GM12872 (cell line): ENCODE results near the gene CAPN2.

Source experiments
- TF ChIP-seq, protein P1 (sequence below): IDR thresholded peaks from 3 replicates; pipeline ENCODE4 v1.5.1; 2011; ENCODE audit warnings: low read depth, mild to moderate bottlenecking, low read length, moderate library complexity; ENCODE audit not compliant: insufficient read depth

The CAPN2 gene

DNA sequence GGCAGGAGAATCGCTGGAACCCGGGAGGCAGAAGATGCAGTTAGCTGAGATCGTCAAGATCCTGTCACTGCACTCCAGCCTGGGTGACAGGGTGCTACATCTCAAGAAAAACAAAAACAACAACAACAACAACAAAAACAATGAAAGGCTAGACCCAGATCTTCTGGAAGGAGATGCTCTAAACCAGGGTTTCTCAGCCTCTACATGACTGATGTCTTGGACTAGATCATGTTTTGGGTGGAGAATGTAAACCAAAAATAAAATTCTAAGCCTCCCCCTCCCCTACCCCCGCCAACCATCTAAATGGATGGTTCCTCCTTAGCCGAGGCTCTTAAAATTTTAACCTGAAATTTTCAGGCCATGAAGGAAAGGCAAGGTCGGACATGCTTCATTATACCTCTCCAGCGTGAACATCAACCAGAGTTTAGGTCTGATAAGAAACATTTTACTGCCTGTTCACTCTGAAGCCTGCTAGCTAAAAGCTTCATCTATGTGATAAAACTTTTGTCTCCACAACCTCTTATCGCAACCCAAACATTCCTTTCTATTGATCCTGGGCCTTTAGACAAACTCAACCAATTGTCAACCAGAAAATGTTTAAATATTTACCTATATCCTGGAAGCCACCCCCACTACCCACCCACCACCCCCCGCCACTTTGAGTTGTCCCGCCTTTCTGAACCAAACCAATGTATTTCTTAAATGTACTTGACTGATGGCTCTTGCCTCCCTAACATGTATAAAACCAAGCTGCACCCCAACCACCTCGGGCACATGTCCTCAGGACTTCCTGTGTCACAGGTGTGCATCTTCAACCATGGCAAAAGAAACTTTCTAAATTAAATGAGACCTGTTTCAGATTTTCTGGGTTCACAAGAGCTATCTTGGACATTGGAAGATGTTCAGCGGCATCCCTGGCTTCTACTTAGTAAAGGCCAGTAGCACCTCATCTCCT, 1.9 kb upstream of the CAPN2 start:
- TF ChIP-seq, protein P1, sequence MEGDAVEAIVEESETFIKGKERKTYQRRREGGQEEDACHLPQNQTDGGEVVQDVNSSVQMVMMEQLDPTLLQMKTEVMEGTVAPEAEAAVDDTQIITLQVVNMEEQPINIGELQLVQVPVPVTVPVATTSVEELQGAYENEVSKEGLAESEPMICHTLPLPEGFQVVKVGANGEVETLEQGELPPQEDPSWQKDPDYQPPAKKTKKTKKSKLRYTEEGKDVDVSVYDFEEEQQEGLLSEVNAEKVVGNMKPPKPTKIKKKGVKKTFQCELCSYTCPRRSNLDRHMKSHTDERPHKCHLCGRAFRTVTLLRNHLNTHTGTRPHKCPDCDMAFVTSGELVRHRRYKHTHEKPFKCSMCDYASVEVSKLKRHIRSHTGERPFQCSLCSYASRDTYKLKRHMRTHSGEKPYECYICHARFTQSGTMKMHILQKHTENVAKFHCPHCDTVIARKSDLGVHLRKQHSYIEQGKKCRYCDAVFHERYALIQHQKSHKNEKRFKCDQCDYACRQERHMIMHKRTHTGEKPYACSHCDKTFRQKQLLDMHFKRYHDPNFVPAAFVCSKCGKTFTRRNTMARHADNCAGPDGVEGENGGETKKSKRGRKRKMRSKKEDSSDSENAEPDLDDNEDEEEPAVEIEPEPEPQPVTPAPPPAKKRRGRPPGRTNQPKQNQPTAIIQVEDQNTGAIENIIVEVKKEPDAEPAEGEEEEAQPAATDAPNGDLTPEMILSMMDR, result no peak

DNA sequence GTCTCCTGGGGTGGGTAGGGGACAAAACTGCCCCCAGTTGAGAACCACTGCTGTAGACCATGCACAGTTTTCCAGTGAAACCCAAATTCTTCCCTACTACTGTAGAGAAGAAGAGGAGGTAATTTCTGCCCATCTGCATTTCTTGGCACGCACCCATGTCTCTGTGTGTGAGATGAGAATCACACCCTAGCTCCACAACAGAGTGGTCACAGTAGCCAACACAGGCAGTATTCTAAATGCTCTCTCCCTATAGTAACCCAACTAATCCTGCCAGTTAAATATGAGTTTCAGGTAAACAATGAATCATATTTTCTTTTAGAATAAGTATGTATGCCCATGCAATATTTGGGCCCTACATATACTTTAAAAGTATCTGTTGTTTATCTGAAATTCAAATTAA, 1.2 kb upstream of the CAPN2 start:
- TF ChIP-seq, protein P1, result no peak

DNA sequence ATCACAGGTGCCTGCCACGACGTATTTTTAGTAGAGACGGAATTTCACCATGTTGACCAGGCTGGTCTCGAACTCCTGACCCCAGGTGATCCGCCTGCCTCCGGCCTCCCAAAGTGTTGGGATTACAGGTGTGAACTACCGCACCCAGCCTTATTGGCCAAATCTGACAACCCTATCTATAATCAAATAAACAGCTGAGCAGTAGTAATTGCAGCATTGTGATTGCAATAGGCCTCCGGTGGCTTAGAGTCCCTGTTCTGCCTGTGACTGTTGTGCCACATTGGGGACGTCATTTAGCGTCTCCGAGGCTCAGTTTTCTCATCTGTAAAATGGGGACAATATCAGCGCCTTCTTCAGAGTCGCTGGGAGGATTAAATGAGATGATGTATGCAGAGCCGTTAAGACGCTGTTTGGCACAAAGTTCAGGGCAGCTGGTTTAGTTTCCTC, 569 bp upstream of the CAPN2 start:
- TF ChIP-seq, protein P1, result no peak

- TF ChIP-seq, protein P1, result no peak
Observed at GRCh38 chr1:223712850-223713474, 623 bp downstream of the CAPN2 start.

GRCh38 chr1:223713546-223714420, 1.4 kb downstream of the CAPN2 start:
- TF ChIP-seq, protein P1, result no peak

- TF ChIP-seq, protein P1, result no peak
Observed at GRCh38 chr1:223714421-223714724, 2.0 kb downstream of the CAPN2 start.
